Gastrocnemius medialis (tissue), 4 donors: Measurements from ENCODE around the gene MAML2. TPM values are rescaled to one million over a fixed set of nuclear protein-coding genes. Genes with fewer than 3 reads are reported as not detected.

Experiments used
- ATAC-seq, 2 donors: fragments of 150-250 bp; one replicate each; pipeline ENCODE4 v1.9.1; 2016
- DNase-seq, 2 donors: peaks; one replicate each; pipeline ENCODE4 v3.0.0-alpha.2; 2019
- H3K27ac ChIP-seq, 4 donors: fragments of 200-600 bp; sonication (generic); 1 replicate in 1 of 4; 2 replicates in 3 of 4; pipeline ENCODE4 v1.5.1; 2016 to 2018; ENCODE audit warnings: mild to moderate bottlenecking in 2 of 4, moderate library complexity in 1 of 4
- H3K27me3 ChIP-seq, 3 donors: fragments of 200-600 bp; sonication (generic) in 2 of 3; 1 replicate in 1 of 3; 2 replicates in 2 of 3; pipeline versions ENCODE4 v1.5.1 to v1.6.0; 2016 to 2019; ENCODE audit warnings: mild to moderate bottlenecking in 1 of 3, moderate library complexity in 1 of 3
- H3K36me3 ChIP-seq, 2 donors: fragments of 200-600 bp; sonication (generic) in 1 of 2; one replicate each; pipeline ENCODE4 v1.5.1; 2017 to 2018
- H3K4me1 ChIP-seq, 2 donors: fragments of 200-600 bp; sonication (generic) in 1 of 2; one replicate each; pipeline ENCODE4 v1.5.1; 2016 to 2017; ENCODE audit warnings: mild to moderate bottlenecking in 2 of 2
- H3K4me3 ChIP-seq, 4 donors: fragments of 200-600 bp; sonication (generic) in 3 of 4; 1 replicate in 1 of 4; 2 replicates in 3 of 4; pipeline ENCODE4 v1.5.1; 2016 to 2019; ENCODE audit warnings: mild to moderate bottlenecking in 2 of 4
- H3K9me3 ChIP-seq, 3 donors: fragments of 200-600 bp; sonication (generic) in 2 of 3; 1 replicate in 1 of 3; 2 replicates in 2 of 3; pipeline ENCODE4 v1.5.1; 2016 to 2019
- CTCF ChIP-seq, 5 experiments: fragments of 450-650 bp in 3 of 5; fragments of 200-600 bp in 2 of 5; sonication (generic) in 2 of 5; IDR thresholded peaks in 4 of 5; conservative IDR thresholded peaks in 1 of 5; 1 replicate in 4 of 5; 2 replicates in 1 of 5; pipeline ENCODE4 v1.5.1; 2016 to 2019; ENCODE audit warnings: antibody characterized with exemption in 5 of 5, mild to moderate bottlenecking in 3 of 5, moderate library complexity in 3 of 5
- POLR2A ChIP-seq, 2 donors: fragments of 450-650 bp; IDR thresholded peaks; one replicate each; pipeline ENCODE4 v1.6.1; 2017; ENCODE audit warnings: antibody characterized with exemption in 2 of 2, mild to moderate bottlenecking in 2 of 2, moderate library complexity in 2 of 2
- in situ Hi-C, 4 donors: fragments of 200-750 bp; cut with MboI; loops; one replicate each; pipeline versions ENCODE4 v1.15.0 to v1.8.0; 2017; ENCODE audit warnings: low sequenced_read_pairs in 4 of 4
- intact Hi-C: fragments of 100-400 bp; cut with DNase I; formaldehyde crosslinking; loops from one replicate; pipeline ENCODE4 v1.15.1; 2023; ENCODE audit warnings: low total_unique reads
- total RNA-seq, 4 donors: library from RNA; depleted of rRNA; stranded (reverse); fragments of >200 nt; gene quantifications; one replicate each; pipeline versions ENCODE4 v1.1.0 to v1.2.3, GENCODE V29; 2016

Gene MAML2
- total RNA-seq, 4 donors from 2014 or later = 4.1 to 6.3 (median 4.8) TPM

- H3K4me1 ChIP-seq = peaks cover 3 to 21% of the 10 kb centered on the region in 2 donors
- TF ChIP-seq POLR2A (IDR thresholded peaks at IDR 0.05) = no peak
- no peak for TF ChIP-seq CTCF (IDR thresholded peaks at IDR 0.05 in 4 of 5, conservative IDR thresholded peaks at IDR 0.05 in 1 of 5)
- H3K27me3 ChIP-seq = no peaks in the 10 kb centered on the region
- no peak for DNase-seq
- H3K4me3 ChIP-seq = no peak overlapping the region
- peak overlapping the region in 2 of 4 donors; percentile 26 to 28 for H3K27ac ChIP-seq
- no peak for ATAC-seq
- no peaks in the 10 kb centered on the region for H3K36me3 ChIP-seq
- intact Hi-C loops (no loop called here), in situ Hi-C loops (no loop called here)
- no peaks in the 10 kb centered on the region for H3K9me3 ChIP-seq
These were observed 181.5 kb downstream of the MAML2 start for GRCh38 chr11:96161307-96162089.

GRCh38 chr11:96160732-96161306 is 182.2 kb downstream of the MAML2 start:
- H3K27ac ChIP-seq = peak overlapping the region in 2 of 4 donors; percentile 26 to 28
- H3K4me3 ChIP-seq = no peak overlapping the region
- in situ Hi-C loops = no loop called here
- H3K27me3 ChIP-seq = no peaks in the 10 kb centered on the region
- DNase-seq (no peak), ATAC-seq (no peak)
- no peaks in the 10 kb centered on the region for H3K36me3 ChIP-seq
- H3K9me3 ChIP-seq = no peaks in the 10 kb centered on the region
- peaks cover 3 to 28% of the 10 kb centered on the region in 2 donors for H3K4me1 ChIP-seq
- intact Hi-C loops = no loop called here
- no peak for TF ChIP-seq POLR2A (IDR thresholded peaks at IDR 0.05)
- TF ChIP-seq CTCF (IDR thresholded peaks at IDR 0.05 in 4 of 5, conservative IDR thresholded peaks at IDR 0.05 in 1 of 5) = no peak

GRCh38 chr11:96159968-96160367 is 183.0 kb downstream of the MAML2 start:
- TF ChIP-seq CTCF (IDR thresholded peaks at IDR 0.05 in 4 of 5, conservative IDR thresholded peaks at IDR 0.05 in 1 of 5) (no peak), POLR2A (IDR thresholded peaks at IDR 0.05) (no peak)
- in situ Hi-C loops = no loop called here
- Histone ChIP-seq H3K27ac (no peak overlapping the region), H3K36me3 (no peaks in the 10 kb centered on the region), H3K4me1 (peaks cover 5 to 29% of the 10 kb centered on the region in 2 donors), H3K9me3 (no peaks in the 10 kb centered on the region), H3K4me3 (no peak overlapping the region), H3K27me3 (no peaks in the 10 kb centered on the region)
- ATAC-seq (no peak), DNase-seq (no peak)
- intact Hi-C loops = no loop called here

- H3K27me3 ChIP-seq = no peaks in the 10 kb centered on the region
- DNase-seq (no peak), ATAC-seq (no peak)
- in situ Hi-C loops = no loop called here
- peaks cover 8 to 36% of the 10 kb centered on the region in 2 donors for H3K4me1 ChIP-seq
- TF ChIP-seq CTCF (IDR thresholded peaks at IDR 0.05 in 4 of 5, conservative IDR thresholded peaks at IDR 0.05 in 1 of 5) (no peak), POLR2A (IDR thresholded peaks at IDR 0.05) (no peak)
- intact Hi-C loops = no loop called here
- H3K36me3 ChIP-seq = no peaks in the 10 kb centered on the region
- H3K9me3 ChIP-seq = no peaks in the 10 kb centered on the region
- H3K27ac ChIP-seq = peak overlapping the region; percentile 18 to 76 (median 64)
- no peak overlapping the region for H3K4me3 ChIP-seq
These were observed 184.9 kb downstream of the MAML2 start for GRCh38 chr11:96158126-96158525.
